ENCODE data around the gene NPB.

NPB gene

GRCh38 chr17:81900181-81900820 lies 1.7 kb upstream of the NPB start:
- DNase-seq: no peak

- DNase-seq: no peak
Measured at GRCh38 chr17:81901167-81902022, 643 bp upstream of the NPB start.

GRCh38 chr17:81902653-81903414 lies 796 bp downstream of the NPB start:
- no peak for DNase-seq

GRCh38 chr17:81903415-81903831 lies 1.4 kb downstream of the NPB start:
- DNase-seq: no peak

GRCh38 chr17:81903896-81904599 lies 2.0 kb downstream of the NPB start:
- no peak for DNase-seq

- DNase-seq: no peak
Measured at GRCh38 chr17:81904600-81905423, 2.8 kb downstream of the NPB start.

GRCh38 chr17:81905424-81905875 lies 3.4 kb downstream of the NPB start:
- DNase-seq: no peak

GRCh38 chr17:81905993-81906392 lies 4.0 kb downstream of the NPB start:
- no peak for DNase-seq

- no peak for DNase-seq
Measured at GRCh38 chr17:81906476-81907218, 4.6 kb downstream of the NPB start.

GRCh38 chr17:81907219-81908145 lies 5.4 kb downstream of the NPB start:
- no peak for DNase-seq

GRCh38 chr17:81908793-81909192 lies 6.8 kb downstream of the NPB start:
- no peak for DNase-seq

GRCh38 chr17:81909231-81909630 lies 7.2 kb downstream of the NPB start:
- no peak for DNase-seq

- DNase-seq: no peak
Measured at GRCh38 chr17:81909966-81910839, 8.2 kb downstream of the NPB start.

- DNase-seq: peak; percentile 32
Measured at GRCh38 chr17:81910840-81911276, 8.8 kb downstream of the NPB start.

GRCh38 chr17:81911277-81911961 lies 9.4 kb downstream of the NPB start, which contains the start of gene PCYT2:
PCYT2 (minus strand) TSS chr17:81911399; CDS start chr17:81911355, 44 bp downstream.
- DNase-seq: peak; percentile 89

GRCh38 chr17:81911969-81912368 lies 9.9 kb downstream of the NPB start:
- no peak for DNase-seq

- no peak for DNase-seq
Measured at GRCh38 chr17:81912441-81913309, 10.6 kb downstream of the NPB start.

Measured in stimulated activated naive CD4-positive, alpha-beta T cell treated with Interleukin-2 at 50 U/mL for 16 hours (primary cell).